Nephron (organoid): Measurements from ENCODE around the gene SCT.

ENCODE experiments used
- H3K27ac Mint-ChIP-seq, 3 experiments: 2 replicates each; pipeline ENCODE4 v1.8.0; 2020; ENCODE audit warnings: mixed read lengths in 3 of 3, mild to moderate bottlenecking in 2 of 3, moderate library complexity in 1 of 3
- H3K27me3 Mint-ChIP-seq: 2 replicates; pipeline ENCODE4 v1.8.0; 2021; ENCODE audit warnings: low read depth, mild to moderate bottlenecking, moderate library complexity, mixed read lengths
- H3K36me3 Mint-ChIP-seq: 2 replicates; pipeline ENCODE4 v1.8.0; 2020; ENCODE audit warnings: low read depth, mixed read lengths
- H3K4me1 Mint-ChIP-seq: 2 replicates; pipeline ENCODE4 v1.8.0; 2020; ENCODE audit warnings: mixed read lengths
- H3K4me3 Mint-ChIP-seq, 3 experiments: 2 replicates each; pipeline ENCODE4 v1.8.0; 2020; ENCODE audit warnings: mild to moderate bottlenecking in 3 of 3, mixed read lengths in 3 of 3, moderate library complexity in 2 of 3
- H3K9me3 Mint-ChIP-seq: 2 replicates; pipeline ENCODE4 v1.8.0; 2020; ENCODE audit warnings: mixed read lengths
- TF ChIP-seq, protein P1 (sequence below), 3 experiments: fragments of 200-600 bp; sonication (generic); IDR thresholded peaks; one replicate each; pipeline ENCODE4 v1.5.0; 2021; ENCODE audit warnings: antibody characterized with exemption in 3 of 3; ENCODE audit not compliant: unreplicated experiment in 3 of 3

The SCT gene

DNA sequence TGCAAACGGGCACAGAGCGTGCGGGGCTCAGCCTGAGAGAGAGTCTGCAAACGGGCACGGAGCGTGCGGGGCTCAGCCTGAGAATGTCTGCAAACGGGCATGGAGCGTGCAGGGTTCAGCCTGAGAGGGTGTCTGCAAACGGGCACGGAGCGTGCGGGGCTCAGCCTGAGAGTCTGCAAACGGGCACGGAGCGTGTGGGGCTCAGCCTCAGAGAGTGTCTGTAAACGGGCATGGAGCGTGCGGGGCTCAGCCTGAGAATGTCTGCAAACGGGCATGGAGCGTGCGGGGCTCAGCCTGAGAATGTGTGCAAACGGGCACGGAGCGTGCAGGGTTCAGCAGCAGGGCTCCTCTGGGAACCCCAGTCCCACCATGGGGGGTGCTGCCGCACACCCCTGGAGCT is 37.2 kb downstream of the SCT start:
- H3K9me3 Mint-ChIP-seq = no peaks in the 10 kb centered on the region
- H3K27ac Mint-ChIP-seq = no peak overlapping the region
- H3K36me3 Mint-ChIP-seq = peaks cover 61% of the 10 kb centered on the region
- H3K27me3 Mint-ChIP-seq = no peaks in the 10 kb centered on the region
- H3K4me1 Mint-ChIP-seq = no peaks in the 10 kb centered on the region
- TF ChIP-seq, protein P1, sequence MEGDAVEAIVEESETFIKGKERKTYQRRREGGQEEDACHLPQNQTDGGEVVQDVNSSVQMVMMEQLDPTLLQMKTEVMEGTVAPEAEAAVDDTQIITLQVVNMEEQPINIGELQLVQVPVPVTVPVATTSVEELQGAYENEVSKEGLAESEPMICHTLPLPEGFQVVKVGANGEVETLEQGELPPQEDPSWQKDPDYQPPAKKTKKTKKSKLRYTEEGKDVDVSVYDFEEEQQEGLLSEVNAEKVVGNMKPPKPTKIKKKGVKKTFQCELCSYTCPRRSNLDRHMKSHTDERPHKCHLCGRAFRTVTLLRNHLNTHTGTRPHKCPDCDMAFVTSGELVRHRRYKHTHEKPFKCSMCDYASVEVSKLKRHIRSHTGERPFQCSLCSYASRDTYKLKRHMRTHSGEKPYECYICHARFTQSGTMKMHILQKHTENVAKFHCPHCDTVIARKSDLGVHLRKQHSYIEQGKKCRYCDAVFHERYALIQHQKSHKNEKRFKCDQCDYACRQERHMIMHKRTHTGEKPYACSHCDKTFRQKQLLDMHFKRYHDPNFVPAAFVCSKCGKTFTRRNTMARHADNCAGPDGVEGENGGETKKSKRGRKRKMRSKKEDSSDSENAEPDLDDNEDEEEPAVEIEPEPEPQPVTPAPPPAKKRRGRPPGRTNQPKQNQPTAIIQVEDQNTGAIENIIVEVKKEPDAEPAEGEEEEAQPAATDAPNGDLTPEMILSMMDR (IDR thresholded peaks at IDR 0.05; ENCODE audit: unreplicated experiment in 3 of 3) = no peak
- no peak overlapping the region for H3K4me3 Mint-ChIP-seq

DNA sequence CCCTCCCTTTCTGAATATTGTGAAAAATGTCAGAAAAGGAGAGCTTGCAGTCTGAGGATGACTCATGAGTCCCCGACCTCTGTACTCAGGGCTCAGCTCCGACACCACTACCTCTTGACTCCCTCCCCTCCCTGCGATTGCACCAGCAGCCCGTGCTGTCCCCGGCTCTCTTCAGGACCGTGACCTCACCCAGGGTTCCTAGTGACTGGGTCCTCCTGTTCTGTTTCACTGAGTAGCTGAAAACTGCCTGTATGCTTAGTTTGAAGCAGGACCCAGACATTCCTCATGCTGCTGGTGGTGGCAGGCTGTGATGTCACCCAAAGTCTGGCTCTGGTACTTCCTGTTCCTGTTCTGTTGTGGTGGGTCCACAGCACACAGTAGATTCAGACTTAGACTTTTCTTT is 39.0 kb downstream of the SCT start:
- TF ChIP-seq, protein P1 (IDR thresholded peaks at IDR 0.05; ENCODE audit: unreplicated experiment in 3 of 3) = no peak
- no peak overlapping the region for H3K4me3 Mint-ChIP-seq
- H3K27ac Mint-ChIP-seq = peak overlapping the region in 1 of 3 experiments; percentile 68
- H3K4me1 Mint-ChIP-seq = no peaks in the 10 kb centered on the region
- peaks cover 58% of the 10 kb centered on the region for H3K36me3 Mint-ChIP-seq
- H3K9me3 Mint-ChIP-seq = no peaks in the 10 kb centered on the region
- H3K27me3 Mint-ChIP-seq = no peaks in the 10 kb centered on the region

DNA sequence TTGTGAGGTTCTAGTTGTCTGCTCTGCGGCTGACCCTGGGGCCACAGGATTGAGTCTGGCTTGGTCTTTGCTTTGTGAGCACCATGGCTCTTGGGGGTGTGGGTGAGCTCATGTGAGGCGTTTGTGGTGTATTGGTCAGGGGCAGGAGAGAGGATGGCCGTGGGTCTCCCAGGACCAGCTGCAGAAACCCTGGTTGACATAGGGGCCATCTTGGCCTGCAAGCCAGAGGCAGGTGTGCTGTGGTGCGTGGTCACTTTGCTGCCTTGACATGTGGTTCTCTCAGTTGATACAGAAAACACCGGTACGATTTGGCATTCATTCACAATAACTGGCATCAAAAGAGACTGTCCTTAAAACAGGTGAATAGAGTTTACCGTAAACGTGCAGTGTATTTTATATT is 39.4 kb downstream of the SCT start:
- no peak overlapping the region for H3K4me3 Mint-ChIP-seq
- no peak overlapping the region for H3K27ac Mint-ChIP-seq
- peaks cover 54% of the 10 kb centered on the region for H3K36me3 Mint-ChIP-seq
- H3K27me3 Mint-ChIP-seq = no peaks in the 10 kb centered on the region
- TF ChIP-seq, protein P1 (IDR thresholded peaks at IDR 0.05; ENCODE audit: unreplicated experiment in 3 of 3) = no peak
- no peaks in the 10 kb centered on the region for H3K9me3 Mint-ChIP-seq
- no peaks in the 10 kb centered on the region for H3K4me1 Mint-ChIP-seq

DNA sequence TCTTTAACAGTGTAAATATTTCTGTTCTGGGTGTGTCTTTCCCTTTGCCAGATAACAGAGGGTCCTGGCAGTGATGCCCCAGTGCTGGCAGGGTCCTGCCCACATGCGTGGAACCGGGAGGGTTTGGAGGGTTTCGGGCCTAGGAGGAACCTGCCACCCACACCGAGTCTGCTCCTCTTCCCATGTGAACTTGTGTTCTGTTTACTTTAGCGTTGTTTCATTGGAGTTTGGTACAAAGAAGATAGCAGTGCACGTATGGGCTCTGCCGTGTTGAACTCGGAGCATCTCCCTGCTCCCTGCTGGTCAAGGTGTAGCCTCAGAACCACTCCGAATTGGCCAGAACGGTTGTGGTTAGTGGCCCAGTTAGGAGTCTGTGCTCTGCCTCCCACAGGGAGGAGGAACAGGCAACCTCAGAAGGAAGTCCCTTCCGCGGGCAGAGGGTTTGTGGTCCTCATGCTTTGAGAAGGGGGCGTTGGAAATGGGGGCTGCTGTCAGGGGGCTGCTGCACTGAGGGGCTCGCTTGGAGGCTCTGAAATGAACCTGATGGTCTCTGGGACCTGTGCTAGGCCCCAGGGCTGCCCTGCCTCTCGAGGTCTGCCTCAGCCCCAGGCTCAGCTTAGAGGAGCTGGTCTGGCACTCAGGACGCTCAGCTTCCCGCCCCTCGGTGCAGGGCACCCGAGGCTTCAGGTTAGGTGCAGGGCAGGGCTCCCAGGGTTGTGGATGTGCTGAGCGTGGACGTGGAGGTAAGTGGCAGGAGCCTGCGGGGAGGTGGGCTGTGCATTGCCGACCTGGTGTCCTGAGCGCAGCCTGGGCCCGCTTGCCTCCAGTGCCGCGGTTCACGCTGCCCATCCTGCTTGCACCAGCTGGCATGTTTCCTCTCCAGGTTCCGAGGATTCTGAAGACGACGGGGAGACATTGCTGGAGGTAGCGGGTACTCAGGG is 40.3 kb downstream of the SCT start:
- no peak overlapping the region for H3K4me3 Mint-ChIP-seq
- no peaks in the 10 kb centered on the region for H3K27me3 Mint-ChIP-seq
- TF ChIP-seq, protein P1 (IDR thresholded peaks at IDR 0.05; ENCODE audit: unreplicated experiment in 3 of 3) = no peak
- H3K9me3 Mint-ChIP-seq = no peaks in the 10 kb centered on the region
- peaks cover 3% of the 10 kb centered on the region for H3K4me1 Mint-ChIP-seq
- no peak overlapping the region for H3K27ac Mint-ChIP-seq
- H3K36me3 Mint-ChIP-seq = peaks cover 53% of the 10 kb centered on the region

DNA sequence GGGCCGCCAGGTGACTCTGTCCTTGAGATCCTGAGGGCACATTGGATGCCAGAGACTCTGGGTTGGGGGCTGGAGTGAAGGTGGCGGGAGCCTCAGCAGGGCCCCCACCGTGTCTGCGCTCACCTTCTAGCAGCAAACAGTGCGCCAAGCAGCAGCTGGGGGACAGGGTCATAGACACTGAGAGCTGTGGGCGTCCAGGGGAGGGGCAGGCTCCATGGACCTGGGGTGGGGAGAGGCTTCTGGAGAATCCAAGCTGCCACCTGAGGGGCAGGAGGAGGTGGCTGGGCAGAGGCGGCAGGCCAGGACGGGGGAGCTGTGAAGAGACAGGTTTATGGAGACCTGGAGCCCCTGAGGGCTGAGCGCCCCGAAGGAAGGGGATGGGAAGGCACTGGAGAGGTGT is 42.7 kb downstream of the SCT start:
- peaks cover 11% of the 10 kb centered on the region for H3K4me1 Mint-ChIP-seq
- H3K9me3 Mint-ChIP-seq = no peaks in the 10 kb centered on the region
- H3K36me3 Mint-ChIP-seq = peaks cover 39% of the 10 kb centered on the region
- H3K4me3 Mint-ChIP-seq = no peak overlapping the region
- H3K27ac Mint-ChIP-seq = no peak overlapping the region
- no peaks in the 10 kb centered on the region for H3K27me3 Mint-ChIP-seq
- TF ChIP-seq, protein P1 (IDR thresholded peaks at IDR 0.05; ENCODE audit: unreplicated experiment in 3 of 3) = no peak

DNA sequence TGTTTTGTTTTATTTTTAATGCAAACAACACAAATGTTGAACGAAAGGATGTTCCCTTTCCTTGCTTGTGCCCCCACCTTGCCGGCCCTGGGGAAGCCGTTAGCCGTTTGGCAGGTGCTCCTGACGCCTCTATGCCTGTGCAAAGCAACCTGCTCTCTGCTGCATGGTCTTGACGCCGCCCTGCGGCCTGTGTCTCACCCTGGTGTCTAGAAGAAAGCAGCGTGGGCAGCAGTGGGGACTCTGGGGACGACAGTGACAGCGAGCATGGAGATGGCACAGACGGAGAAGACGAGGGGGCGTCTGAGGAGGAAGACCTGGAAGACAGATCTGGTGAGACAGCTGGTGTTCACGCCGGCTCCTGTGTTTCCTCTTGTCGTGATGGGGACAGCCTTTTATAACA is 45.2 kb downstream of the SCT start:
- TF ChIP-seq, protein P1 (IDR thresholded peaks at IDR 0.05; ENCODE audit: unreplicated experiment in 3 of 3) = no peak
- peaks cover 18% of the 10 kb centered on the region for H3K4me1 Mint-ChIP-seq

More for the DNA sequence above, 45.2 kb downstream of the SCT start:
- Mint-ChIP-seq H3K27me3 (no peaks in the 10 kb centered on the region), H3K36me3 (peaks cover 21% of the 10 kb centered on the region), H3K4me3 (no peak overlapping the region), H3K9me3 (no peaks in the 10 kb centered on the region), H3K27ac (no peak overlapping the region)
